Glomerular visceral epithelial cell (primary cell): Measurements from ENCODE around the gene SEC16B.
A peak's percentile ranks its signal among the peaks of the same experiment; 100 is the strongest.

ENCODE experiments used
- DNase-seq: peaks from one replicate; pipeline ENCODE4 v3.0.0-alpha.2; 2016; ENCODE audit errors: extremely low spot score

Gene SEC16B

GRCh38 chr1:177944016-177944949 is 25.6 kb downstream of the SEC16B start:
- no peak for DNase-seq

GRCh38 chr1:177941976-177942375 is 27.9 kb downstream of the SEC16B start:
- DNase-seq, result no peak

GRCh38 chr1:177940682-177941081 is 29.2 kb downstream of the SEC16B start:
- DNase-seq, result no peak

- peak; percentile 12 for DNase-seq
Observed at GRCh38 chr1:177937931-177938330, 31.9 kb downstream of the SEC16B start.

GRCh38 chr1:177937174-177937770 is 32.6 kb downstream of the SEC16B start:
- DNase-seq, result no peak

GRCh38 chr1:177935638-177936415 is 34.0 kb downstream of the SEC16B start:
- no peak for DNase-seq

GRCh38 chr1:177934927-177935326 is 34.9 kb downstream of the SEC16B start:
- DNase-seq, result no peak

- no peak for DNase-seq
Observed at GRCh38 chr1:177934461-177934860, 35.4 kb downstream of the SEC16B start.

- no peak for DNase-seq
Observed at GRCh38 chr1:177933881-177934280, 36.0 kb downstream of the SEC16B start.

- DNase-seq, result no peak
Observed at GRCh38 chr1:177932123-177932522, 37.7 kb downstream of the SEC16B start.

GRCh38 chr1:177928952-177929351 is 40.9 kb downstream of the SEC16B start:
- DNase-seq, result no peak

GRCh38 chr1:177928194-177928593 is 41.7 kb downstream of the SEC16B start:
- no peak for DNase-seq

- peak; percentile 73 for DNase-seq
Observed at GRCh38 chr1:177927021-177927596, 42.7 kb downstream of the SEC16B start.

- DNase-seq, result no peak
Observed at GRCh38 chr1:177926201-177926600, 43.7 kb downstream of the SEC16B start.

- DNase-seq, result no peak
Observed at GRCh38 chr1:177925006-177925405, 44.9 kb downstream of the SEC16B start.

- DNase-seq, result no peak
Observed at GRCh38 chr1:177923441-177923840, 46.4 kb downstream of the SEC16B start.

GRCh38 chr1:177922209-177922608 is 47.6 kb downstream of the SEC16B start:
- no peak for DNase-seq

- no peak for DNase-seq
Observed at GRCh38 chr1:177921590-177921989, 48.3 kb downstream of the SEC16B start.

GRCh38 chr1:177920091-177920490 is 49.8 kb downstream of the SEC16B start:
- DNase-seq, result no peak

- DNase-seq, result no peak
Observed at GRCh38 chr1:177915641-177916040, 54.2 kb downstream of the SEC16B start.

- no peak for DNase-seq
Observed at GRCh38 chr1:177914603-177915002, 55.3 kb downstream of the SEC16B start.
